H9 (cell line): ENCODE measurements around the gene PNMT. TPM values are rescaled to one million over a fixed set of nuclear protein-coding genes. Genes with fewer than 3 reads are reported as not detected.
A peak's percentile ranks its signal among the peaks of the same experiment; 100 is the strongest.

Experiments used
- DNase-seq: peaks from one replicate; pipeline ENCODE4 v3.0.0-alpha.2; 2017
- H2AFZ ChIP-seq: one replicate; pipeline ENCODE4 v1.6.1; 2013; ENCODE audit warnings: mild to moderate bottlenecking, low read length, control low read depth, moderate library complexity
- H2AK5ac ChIP-seq: 2 replicates; pipeline ENCODE4 v1.6.1; 2013; ENCODE audit warnings: low read length, control low read depth, mixed read lengths; ENCODE audit not compliant: insufficient read length
- H2BK120ac ChIP-seq: one replicate; pipeline ENCODE4 v1.6.1; 2013; ENCODE audit warnings: low read depth, mild to moderate bottlenecking, low read length, control low read depth, inconsistent platforms; ENCODE audit not compliant: poor library complexity, severe bottlenecking
- H2BK12ac ChIP-seq: 2 replicates; pipeline ENCODE4 v1.6.1; 2013; ENCODE audit warnings: low read length, control low read depth, mixed read lengths, low read depth; ENCODE audit not compliant: insufficient read length
- H2BK15ac ChIP-seq: 2 replicates; pipeline ENCODE4 v1.6.1; 2013; ENCODE audit warnings: low read depth, low read length, control low read depth
- H2BK20ac ChIP-seq: one replicate; pipeline ENCODE4 v1.6.1; 2013; ENCODE audit warnings: low read depth, mild to moderate bottlenecking, low read length, control low read depth, inconsistent platforms; ENCODE audit not compliant: poor library complexity, severe bottlenecking
- H2BK5ac ChIP-seq: 2 replicates; pipeline ENCODE4 v1.6.1; 2013; ENCODE audit warnings: low read length, control low read depth, mixed read lengths; ENCODE audit not compliant: insufficient read length
- H3K14ac ChIP-seq: 2 replicates; pipeline ENCODE4 v1.6.1; 2013; ENCODE audit warnings: low read length, control low read depth; ENCODE audit not compliant: insufficient read depth
- H3K18ac ChIP-seq: 2 replicates; pipeline ENCODE4 v1.6.1; 2013; ENCODE audit warnings: low read depth, mild to moderate bottlenecking, mixed read lengths, low read length, control low read depth; ENCODE audit not compliant: insufficient read length
- H3K23ac ChIP-seq: 2 replicates; pipeline ENCODE4 v1.6.1; 2013; ENCODE audit warnings: low read length, control low read depth, mixed read lengths, low read depth; ENCODE audit not compliant: insufficient read length
- H3K23me2 ChIP-seq: 2 replicates; pipeline ENCODE4 v1.6.1; 2013; ENCODE audit warnings: low read depth, mild to moderate bottlenecking, mixed read lengths, low read length, control low read depth; ENCODE audit not compliant: insufficient read length, poor library complexity, severe bottlenecking
- H3K27ac ChIP-seq: 2 replicates; pipeline ENCODE4 v1.5.1; 2013; ENCODE audit warnings: low read length, control low read depth, mixed read lengths, low read depth; ENCODE audit not compliant: insufficient read length
- H3K27me3 ChIP-seq: 2 replicates; pipeline ENCODE4 v1.6.1; 2013; ENCODE audit warnings: low read length, control low read depth, inconsistent platforms; ENCODE audit not compliant: insufficient read depth
- H3K4ac ChIP-seq: 2 replicates; pipeline ENCODE4 v1.6.1; 2013; ENCODE audit warnings: low read depth, mild to moderate bottlenecking, control low read depth, inconsistent platforms, low read length, moderate library complexity
- H3K4me1 ChIP-seq: 2 replicates; pipeline ENCODE4 v1.6.1; 2013; ENCODE audit warnings: low read length, control low read depth, inconsistent platforms; ENCODE audit not compliant: insufficient read depth
- H3K4me2 ChIP-seq: 2 replicates; pipeline ENCODE4 v1.6.1; 2013; ENCODE audit warnings: low read length, control low read depth, mixed read lengths; ENCODE audit not compliant: insufficient read length, insufficient read depth
- H3K56ac ChIP-seq: 2 replicates; pipeline ENCODE4 v1.6.1; 2013; ENCODE audit warnings: low read depth, mild to moderate bottlenecking, mixed read lengths, low read length, control low read depth; ENCODE audit not compliant: insufficient read length
- H3K79me1 ChIP-seq: 2 replicates; pipeline ENCODE4 v1.6.1; 2013; ENCODE audit warnings: low read depth, mild to moderate bottlenecking, moderate library complexity, low read length, control low read depth, inconsistent platforms; ENCODE audit not compliant: insufficient read depth, poor library complexity, severe bottlenecking
- H3K79me2 ChIP-seq: 2 replicates; pipeline ENCODE4 v1.6.1; 2013; ENCODE audit warnings: low read length, control low read depth, inconsistent platforms; ENCODE audit not compliant: insufficient read depth
- H3K9ac ChIP-seq: 2 replicates; pipeline ENCODE4 v1.6.1; 2013; ENCODE audit warnings: low read length, control low read depth, mixed read lengths; ENCODE audit not compliant: insufficient read length; ENCODE audit errors: extremely low read depth
- H3K9me3 ChIP-seq: one replicate; pipeline ENCODE4 v1.6.1; 2013; ENCODE audit warnings: low read depth, low read length, inconsistent platforms; ENCODE audit not compliant: control insufficient read depth
- H3T11ph ChIP-seq: one replicate; pipeline ENCODE4 v1.6.1; 2013; ENCODE audit warnings: mild to moderate bottlenecking, low read length, control low read depth, inconsistent platforms
- H4K20me1 ChIP-seq: one replicate; pipeline ENCODE4 v1.6.1; 2013; ENCODE audit not compliant: control insufficient read depth, insufficient read length, insufficient read depth
- H4K5ac ChIP-seq: 2 replicates; pipeline ENCODE4 v1.6.1; 2013; ENCODE audit warnings: low read depth, mild to moderate bottlenecking, mixed read lengths, low read length, control low read depth; ENCODE audit not compliant: insufficient read length
- H4K8ac ChIP-seq: replicated peaks from 2 replicates; pipeline ENCODE4 v1.6.1; 2013; ENCODE audit warnings: low read length, control low read depth, mixed read lengths, low read depth; ENCODE audit not compliant: insufficient read length
- H4K91ac ChIP-seq: 2 replicates; pipeline ENCODE4 v1.6.1; 2013; ENCODE audit warnings: low read depth, mild to moderate bottlenecking, moderate library complexity, mixed read lengths, low read length, control low read depth; ENCODE audit not compliant: insufficient read length
- H3K27ac Mint-ChIP-seq, 3 experiments: 2 replicates in 2 of 3; 3 replicates in 1 of 3; pipeline ENCODE4 v1.8.0; 2020 to 2021; ENCODE audit warnings: mixed read lengths in 3 of 3, mild to moderate bottlenecking in 1 of 3, moderate library complexity in 1 of 3
- H3K27me3 Mint-ChIP-seq: 2 replicates; pipeline ENCODE4 v1.8.0; 2021; ENCODE audit warnings: low read depth, mild to moderate bottlenecking, moderate library complexity, mixed read lengths
- H3K36me3 Mint-ChIP-seq, 3 experiments: 2 replicates in 2 of 3; 3 replicates in 1 of 3; pipeline ENCODE4 v1.8.0; 2020 to 2021; ENCODE audit warnings: low read depth in 3 of 3, mixed read lengths in 3 of 3; ENCODE audit not compliant: insufficient read depth in 1 of 3
- H3K4me1 Mint-ChIP-seq, 2 experiments: 2 replicates each; pipeline ENCODE4 v1.8.0; 2020; ENCODE audit warnings: mixed read lengths in 2 of 2
- H3K4me3 Mint-ChIP-seq, 2 experiments: 2 replicates in 1 of 2; 3 replicates in 1 of 2; pipeline ENCODE4 v1.8.0; 2020 to 2021; ENCODE audit warnings: mild to moderate bottlenecking in 2 of 2, mixed read lengths in 2 of 2, moderate library complexity in 1 of 2
- H3K9me3 Mint-ChIP-seq, 2 experiments: 2 replicates in 1 of 2; 3 replicates in 1 of 2; pipeline ENCODE4 v1.8.0; 2020; ENCODE audit warnings: mild to moderate bottlenecking in 2 of 2, mixed read lengths in 2 of 2, moderate library complexity in 1 of 2
- WGBS: extraction: QIAGEN DNeasy Blood & Tissue Kit; methylation state at CpG from one replicate; pipeline ENCODE4 v1.1.7; 2013; ENCODE audit warnings: missing lambda C conversion rate, low lambda C conversion rate, mixed read lengths; ENCODE audit not compliant: insufficient read length; ENCODE audit errors: extremely low coverage; 5-methylcytosine and 5-hydroxymethylcytosine counted together
- total RNA-seq: library from RNA; stranded (reverse); gene quantifications from 2 replicates; pipeline ENCODE4 v1.2.1, GENCODE V29; 2021
- TF ChIP-seq, protein P1 (sequence below): fragments of 200-600 bp; sonication (generic); conservative IDR thresholded peaks from 3 replicates; pipeline ENCODE4 v1.8.0; 2021; ENCODE audit warnings: antibody characterized with exemption, mild to moderate bottlenecking

Gene PNMT
- total RNA-seq, 1 experiment from 2014 or later: 2.1 TPM

- no peak for DNase-seq
- WGBS: no CpG with 5 or more reads among the region's 15 CpGs
- H3T11ph ChIP-seq: no peak overlapping the region
- H3K79me2 ChIP-seq: no peaks in the 10 kb centered on the region
- H2BK20ac ChIP-seq: no peak overlapping the region
- H3K79me1 ChIP-seq: no peaks in the 10 kb centered on the region
- no peak overlapping the region for H3K56ac ChIP-seq
- H4K20me1 ChIP-seq: no peaks in the 10 kb centered on the region
- H3K27me3 ChIP-seq: no peaks in the 10 kb centered on the region
- no peaks in the 10 kb centered on the region for H3K4me1 ChIP-seq
- no peak overlapping the region for H3K4me2 ChIP-seq
- H2AFZ ChIP-seq: no peak overlapping the region
- TF ChIP-seq, protein P1, sequence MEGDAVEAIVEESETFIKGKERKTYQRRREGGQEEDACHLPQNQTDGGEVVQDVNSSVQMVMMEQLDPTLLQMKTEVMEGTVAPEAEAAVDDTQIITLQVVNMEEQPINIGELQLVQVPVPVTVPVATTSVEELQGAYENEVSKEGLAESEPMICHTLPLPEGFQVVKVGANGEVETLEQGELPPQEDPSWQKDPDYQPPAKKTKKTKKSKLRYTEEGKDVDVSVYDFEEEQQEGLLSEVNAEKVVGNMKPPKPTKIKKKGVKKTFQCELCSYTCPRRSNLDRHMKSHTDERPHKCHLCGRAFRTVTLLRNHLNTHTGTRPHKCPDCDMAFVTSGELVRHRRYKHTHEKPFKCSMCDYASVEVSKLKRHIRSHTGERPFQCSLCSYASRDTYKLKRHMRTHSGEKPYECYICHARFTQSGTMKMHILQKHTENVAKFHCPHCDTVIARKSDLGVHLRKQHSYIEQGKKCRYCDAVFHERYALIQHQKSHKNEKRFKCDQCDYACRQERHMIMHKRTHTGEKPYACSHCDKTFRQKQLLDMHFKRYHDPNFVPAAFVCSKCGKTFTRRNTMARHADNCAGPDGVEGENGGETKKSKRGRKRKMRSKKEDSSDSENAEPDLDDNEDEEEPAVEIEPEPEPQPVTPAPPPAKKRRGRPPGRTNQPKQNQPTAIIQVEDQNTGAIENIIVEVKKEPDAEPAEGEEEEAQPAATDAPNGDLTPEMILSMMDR: no peak
- no peak overlapping the region for H4K5ac ChIP-seq
- H3K23ac ChIP-seq: no peak overlapping the region
- H2BK12ac ChIP-seq: no peak overlapping the region
- Mint-ChIP-seq H3K27me3 (no peaks in the 10 kb centered on the region), H3K27ac (peak overlapping the region; percentile 53 to 84 (median 77); a peak in 4 of 7 replicates), H3K9me3 (no peaks in the 10 kb centered on the region), H3K4me1 (no peaks in the 10 kb centered on the region), H3K36me3 (peaks cover 72 to 93% (median 80%) of the 10 kb centered on the region in 3 experiments; a peak in 6 of 7 replicates), H3K4me3 (no peak overlapping the region)
- no peaks in the 10 kb centered on the region for H3K9me3 ChIP-seq
- no peak overlapping the region for H3K4ac ChIP-seq
- no peak overlapping the region for H3K27ac ChIP-seq
- H3K18ac ChIP-seq: no peak overlapping the region
- no peak overlapping the region for H4K91ac ChIP-seq
- no peak overlapping the region for H2BK15ac ChIP-seq
- H3K23me2 ChIP-seq: no peaks in the 10 kb centered on the region
- H3K14ac ChIP-seq: no peak overlapping the region
- no peak overlapping the region for H2BK5ac ChIP-seq
- no peak overlapping the region for H2AK5ac ChIP-seq
- no peak overlapping the region for H4K8ac ChIP-seq
- H3K9ac ChIP-seq: no peak overlapping the region
- H2BK120ac ChIP-seq: no peak overlapping the region
These were observed 48.0 kb downstream of the PNMT start for GRCh38 chr17:39716073-39716818.
